Right lobe of liver (tissue), 6 donors: ENCODE results near the gene PDE6B. TPM values are rescaled to one million over a fixed set of nuclear protein-coding genes. Genes with fewer than 3 reads are reported as not detected.
A peak's percentile ranks its signal among the peaks of the same experiment; 100 is the strongest.

Source experiments
- ATAC-seq, 4 donors: fragments of 200-7000 bp; cut with Tn5 transposase; one replicate each; pipeline ENCODE4 v1.9.1; 2020; ENCODE audit warnings: mild to moderate bottlenecking in 4 of 4, moderate library complexity in 4 of 4
- DNase-seq, 3 donors: peaks; one replicate each; pipeline ENCODE4 v3.0.0-alpha.2; 2020
- H3K27ac ChIP-seq, 3 donors: fragments of 200-600 bp; one replicate each; pipeline ENCODE4 v1.8.0; 2022
- H3K27me3 ChIP-seq, 2 donors: fragments of 200-600 bp; one replicate each; pipeline ENCODE4 v1.8.0; 2022
- H3K36me3 ChIP-seq, 4 donors: fragments of 200-600 bp; sonication (generic) in 1 of 4; one replicate each; pipeline versions ENCODE4 v1.5.1 to v1.8.0; 2017 to 2022; ENCODE audit warnings: control low read depth in 1 of 4
- H3K4me1 ChIP-seq, 4 donors: fragments of 200-600 bp; sonication (generic) in 1 of 4; one replicate each; pipeline versions ENCODE4 v1.5.1 to v1.8.0; 2017 to 2022; ENCODE audit warnings: control low read depth in 1 of 4
- H3K4me3 ChIP-seq, 3 donors: fragments of 200-600 bp; one replicate each; pipeline ENCODE4 v1.8.0; 2022
- H3K9me3 ChIP-seq, 4 donors: fragments of 200-600 bp; sonication (generic) in 1 of 4; one replicate each; pipeline versions ENCODE4 v1.5.1 to v1.8.0; 2017 to 2022; ENCODE audit warnings: control low read depth in 1 of 4
- POLR2A ChIP-seq: fragments of 450-650 bp; IDR thresholded peaks from one replicate; pipeline ENCODE4 v1.6.1; 2017; ENCODE audit warnings: antibody characterized with exemption, mild to moderate bottlenecking
- WGBS: methylation state at CpG from one replicate; pipeline ENCODE4 v1.1.6; 2018; ENCODE audit warnings: low coverage, low lambda C conversion rate; ENCODE audit not compliant: insufficient coverage; ENCODE audit errors: missing lambda C conversion rate; 5-methylcytosine and 5-hydroxymethylcytosine counted together
- intact Hi-C, 2 donors: fragments of 100-400 bp; cut with DNase I; formaldehyde crosslinking; loops; one replicate each; pipeline versions ENCODE4 v1.11.2 to v1.14.1; 2022
- total RNA-seq, 6 experiments: library from RNA; depleted of rRNA in 2 of 6; stranded (reverse); fragments of >200 nt in 2 of 6; fragmentation: NEBNext Ultra II Directional in 3 of 6; extraction: Animal tissue kit (Norgen Biotek cat#: 25700) in 3 of 6; gene quantifications; one replicate each; pipeline versions ENCODE4 v1.1.0 to v1.2.4, GENCODE V29; 2016 to 2023
- TF ChIP-seq, protein P1 (sequence below), 4 donors: fragments of 200-600 bp in 3 of 4; fragments of 450-650 bp in 1 of 4; IDR thresholded peaks; one replicate each; pipeline versions ENCODE4 v1.5.1 to v1.8.0; 2016 to 2022; ENCODE audit warnings: antibody characterized with exemption in 4 of 4, mild to moderate bottlenecking in 2 of 4
- donor health status: DM: no; HTN: yes; CAD: no.
- donor health status: DM: no; HTN: no; CAD: no.
- donor health status: DM: no; HTN: no; CAD: no.
- donor health status: DM: no; HTN: yes; CAD: no.
- donor health status: DM: no; HTN: yes; CAD: no.

The PDE6B gene
- total RNA-seq, 6 experiments from 2014 or later, result 0.24 to 1.9 (median 0.76) TPM; not detected in 1

DNA sequence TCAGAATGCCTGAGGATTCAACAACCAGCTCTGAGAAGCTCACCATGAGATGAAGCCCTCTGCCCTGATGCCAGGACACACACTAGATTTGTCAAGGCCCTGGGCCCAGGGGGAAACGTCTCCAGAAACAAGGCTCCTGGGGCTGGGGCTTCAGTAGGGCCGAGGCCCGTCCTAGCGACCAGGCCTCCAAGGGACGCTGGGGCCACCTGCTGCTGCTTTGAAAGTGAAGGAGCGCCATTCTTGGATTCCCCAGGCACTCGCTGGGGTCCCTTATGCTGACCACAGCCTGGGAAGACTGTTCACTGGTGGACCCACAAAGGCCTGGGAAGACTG lies 23.9 kb downstream of the PDE6B start:
- Histone ChIP-seq H3K9me3 (no peaks in the 10 kb centered on the region), H3K4me1 (no peaks in the 10 kb centered on the region), H3K36me3 (no peaks in the 10 kb centered on the region), H3K27me3 (no peaks in the 10 kb centered on the region), H3K4me3 (no peak overlapping the region), H3K27ac (no peak overlapping the region)
- intact Hi-C loops, result no loop called here
- peak in 1 of 3 donors; percentile 33 for DNase-seq
- no CpG with 5 or more reads among the region's 7 CpGs for WGBS
- no peak for ATAC-seq
- TF ChIP-seq, protein P1, sequence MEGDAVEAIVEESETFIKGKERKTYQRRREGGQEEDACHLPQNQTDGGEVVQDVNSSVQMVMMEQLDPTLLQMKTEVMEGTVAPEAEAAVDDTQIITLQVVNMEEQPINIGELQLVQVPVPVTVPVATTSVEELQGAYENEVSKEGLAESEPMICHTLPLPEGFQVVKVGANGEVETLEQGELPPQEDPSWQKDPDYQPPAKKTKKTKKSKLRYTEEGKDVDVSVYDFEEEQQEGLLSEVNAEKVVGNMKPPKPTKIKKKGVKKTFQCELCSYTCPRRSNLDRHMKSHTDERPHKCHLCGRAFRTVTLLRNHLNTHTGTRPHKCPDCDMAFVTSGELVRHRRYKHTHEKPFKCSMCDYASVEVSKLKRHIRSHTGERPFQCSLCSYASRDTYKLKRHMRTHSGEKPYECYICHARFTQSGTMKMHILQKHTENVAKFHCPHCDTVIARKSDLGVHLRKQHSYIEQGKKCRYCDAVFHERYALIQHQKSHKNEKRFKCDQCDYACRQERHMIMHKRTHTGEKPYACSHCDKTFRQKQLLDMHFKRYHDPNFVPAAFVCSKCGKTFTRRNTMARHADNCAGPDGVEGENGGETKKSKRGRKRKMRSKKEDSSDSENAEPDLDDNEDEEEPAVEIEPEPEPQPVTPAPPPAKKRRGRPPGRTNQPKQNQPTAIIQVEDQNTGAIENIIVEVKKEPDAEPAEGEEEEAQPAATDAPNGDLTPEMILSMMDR (IDR thresholded peaks at IDR 0.05), result no peak
- TF ChIP-seq POLR2A, result no peak

DNA sequence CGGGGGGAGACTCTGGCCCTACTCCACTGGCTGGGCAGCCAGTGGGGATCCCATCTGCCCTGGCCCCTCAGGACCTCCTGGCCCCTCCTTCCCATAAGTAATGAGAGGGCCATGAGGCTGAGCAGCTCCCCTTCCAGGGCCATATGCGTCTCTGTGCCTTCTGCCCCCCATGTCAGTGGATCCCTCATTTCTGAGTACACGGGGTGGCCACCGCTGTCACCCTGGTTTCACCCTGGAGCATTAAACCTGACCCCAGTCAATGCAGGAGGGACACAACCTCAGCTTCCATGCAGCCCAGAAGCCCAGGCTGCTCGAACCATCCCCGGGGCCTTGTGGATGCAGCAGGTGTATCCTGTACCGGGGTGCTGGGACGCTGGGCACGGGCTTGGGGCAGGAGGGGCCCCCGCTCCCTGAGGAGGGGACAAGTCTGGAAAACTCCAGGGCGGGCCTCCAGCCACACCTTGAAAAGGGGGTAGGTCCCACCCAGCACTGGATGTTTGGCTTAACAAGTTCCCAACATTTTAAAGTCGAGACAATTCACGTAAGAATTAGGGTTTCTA lies 24.5 kb downstream of the PDE6B start:
- H3K4me1 ChIP-seq, result no peaks in the 10 kb centered on the region
- H3K9me3 ChIP-seq, result no peaks in the 10 kb centered on the region
- ATAC-seq (no peak), DNase-seq (peak in 2 of 3 donors; percentile 9 to 30)
- H3K4me3 ChIP-seq, result no peak overlapping the region
- 81% methylated on average over 5 of the region's 13 CpGs for WGBS
- H3K27me3 ChIP-seq, result no peaks in the 10 kb centered on the region
- TF ChIP-seq POLR2A, result no peak
- TF ChIP-seq, protein P1 (IDR thresholded peaks at IDR 0.05), result no peak
- intact Hi-C loops, result no loop called here
- H3K27ac ChIP-seq, result no peak overlapping the region
- no peaks in the 10 kb centered on the region for H3K36me3 ChIP-seq

DNA sequence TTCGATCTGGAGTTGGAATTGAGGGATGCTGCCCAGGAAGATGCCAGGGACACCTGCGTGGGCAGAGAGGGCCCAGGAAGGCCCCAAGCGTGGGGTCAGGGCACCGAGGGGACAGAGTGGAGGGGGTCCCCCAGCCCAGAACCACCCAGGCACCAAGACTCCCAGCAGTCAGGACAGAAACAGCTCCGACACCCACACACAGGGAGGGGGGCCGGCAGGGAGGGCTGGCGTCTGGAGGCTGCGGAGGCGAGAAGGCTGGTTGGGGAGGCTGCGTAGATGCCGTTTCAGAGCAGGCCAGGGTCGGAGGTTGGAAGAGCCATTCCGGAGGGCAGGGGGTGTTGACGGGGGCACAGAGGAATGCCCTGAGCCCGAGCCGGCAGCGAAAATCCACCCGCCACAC lies 25.1 kb downstream of the PDE6B start:
- DNase-seq, result peak in 2 of 3 donors; percentile 14 to 43
- WGBS, result 48% methylated on average over 15 of the region's 18 CpGs
- TF ChIP-seq, protein P1 (IDR thresholded peaks at IDR 0.05), result no peak
- no peak for TF ChIP-seq POLR2A
- H3K36me3 ChIP-seq, result no peaks in the 10 kb centered on the region
- intact Hi-C loops, result no loop called here
- H3K27me3 ChIP-seq, result no peaks in the 10 kb centered on the region
- no peak for ATAC-seq
- H3K9me3 ChIP-seq, result no peaks in the 10 kb centered on the region
- no peak overlapping the region for H3K4me3 ChIP-seq
- no peaks in the 10 kb centered on the region for H3K4me1 ChIP-seq
- no peak overlapping the region for H3K27ac ChIP-seq

DNA sequence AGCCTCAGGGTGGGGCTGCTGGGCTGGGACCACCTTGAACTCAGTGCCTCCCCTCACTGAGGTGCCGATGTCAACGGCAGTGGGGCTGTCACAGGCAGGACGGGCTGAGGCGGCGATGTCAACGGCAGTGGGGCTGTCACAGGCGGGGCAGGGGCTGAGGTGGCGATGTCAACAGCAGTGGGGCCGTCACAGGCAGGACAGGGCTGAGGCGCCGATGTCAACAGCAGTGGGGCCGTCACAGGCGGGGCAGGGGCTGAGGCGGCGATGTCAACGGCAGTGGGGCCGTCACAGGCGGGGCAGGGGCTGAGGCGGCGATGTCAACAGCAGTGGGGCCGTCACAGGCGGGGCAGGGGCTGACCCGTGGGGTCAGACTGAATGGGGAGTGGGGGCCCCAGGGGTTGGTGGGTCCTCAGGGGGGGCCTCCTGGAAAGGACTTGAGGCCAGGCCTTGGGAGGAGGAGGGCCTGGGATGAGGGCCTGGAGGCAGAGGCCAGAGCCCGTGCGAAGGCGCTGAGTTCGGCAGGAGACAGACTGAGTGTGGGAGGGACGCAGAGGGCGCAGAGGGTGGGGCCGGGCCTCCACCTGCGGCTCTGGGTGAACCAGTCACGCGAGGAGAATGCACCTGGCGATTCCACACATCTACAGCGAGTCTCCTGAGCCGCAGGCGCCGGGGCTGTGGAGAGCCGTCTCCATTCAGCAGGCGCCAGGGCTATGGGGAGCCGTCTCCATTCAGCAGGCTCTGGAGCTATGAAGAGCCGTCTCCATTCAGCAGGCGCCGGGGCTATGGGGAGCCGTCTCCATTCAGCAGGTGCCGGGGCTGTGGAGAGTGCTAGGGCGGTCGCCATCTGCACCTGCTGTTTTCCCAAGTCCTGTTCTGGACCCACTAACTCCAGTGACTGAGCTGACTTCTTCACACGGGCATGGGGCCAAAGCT lies 25.8 kb downstream of the PDE6B start:
- no peak for TF ChIP-seq POLR2A
- TF ChIP-seq, protein P1 (IDR thresholded peaks at IDR 0.05), result no peak
- no peak overlapping the region for H3K27ac ChIP-seq
- no peak for ATAC-seq
- H3K4me1 ChIP-seq, result no peaks in the 10 kb centered on the region
- H3K27me3 ChIP-seq, result no peaks in the 10 kb centered on the region
- no peaks in the 10 kb centered on the region for H3K36me3 ChIP-seq
- 30% methylated on average over 16 of the region's 49 CpGs for WGBS
- intact Hi-C loops, result no loop called here
- peak in 2 of 3 donors; percentile 13 to 43 for DNase-seq
- no peaks in the 10 kb centered on the region for H3K9me3 ChIP-seq
- H3K4me3 ChIP-seq, result no peak overlapping the region
